NCI-H69 (cell line): ENCODE results near the gene CDKL1.

Source experiments
- DNase-seq: peaks from one replicate; lab custom pipeline; 2025; lab: John Stamatoyannopoulos, UW

The CDKL1 gene

GRCh38 chr14:50396631-50397389, at the start of gene CDKL1:
Gene CDKL1, minus strand, starts transcription at chr14:50396881. Its CDS starts 1,013 bp downstream, at chr14:50395868.
- peak; percentile 91 for DNase-seq

- DNase-seq: no peak
These were observed 37.8 kb upstream of the CDKL1 start for GRCh38 chr14:50434528-50434927.

- DNase-seq: no peak
These were observed 35.5 kb upstream of the CDKL1 start for GRCh38 chr14:50432131-50432530.

DNA sequence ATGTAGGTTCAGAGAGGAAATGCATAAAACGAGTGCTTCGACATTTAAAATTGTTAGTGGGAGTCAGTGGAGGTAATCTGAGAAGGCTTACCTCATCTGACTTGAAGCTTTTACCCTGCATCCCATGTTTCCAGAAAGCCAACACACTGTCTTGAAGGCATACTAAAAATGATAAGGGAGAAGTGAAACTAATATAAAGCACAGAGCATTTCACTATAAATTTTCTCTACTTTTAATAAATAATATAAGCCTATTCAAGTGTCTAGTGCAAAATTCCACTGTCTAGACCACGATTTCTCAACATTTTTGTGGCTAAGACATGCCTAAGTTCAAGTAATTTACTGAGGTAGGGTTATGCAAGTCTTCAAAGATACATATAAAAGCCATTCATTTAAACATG, 29.1 kb upstream of the CDKL1 start:
- DNase-seq: no peak

DNA sequence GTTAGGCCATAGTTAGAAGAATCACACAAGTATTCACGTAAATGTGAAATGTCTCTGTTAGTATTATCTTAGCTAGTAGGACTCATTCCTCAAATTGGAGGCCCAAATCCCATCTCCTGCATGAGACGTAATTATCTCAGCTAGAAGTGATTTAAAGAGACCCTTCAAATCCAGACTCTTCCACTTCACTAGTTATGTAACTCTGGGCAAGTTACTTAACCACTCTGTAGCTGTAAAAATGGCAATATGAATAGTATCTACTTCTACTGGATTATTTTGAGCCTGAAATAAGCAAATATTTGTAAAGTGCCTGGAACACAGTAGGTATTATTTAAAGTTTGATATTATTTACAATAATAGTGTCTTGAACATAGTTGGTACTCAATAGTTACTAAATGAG, 28.4 kb upstream of the CDKL1 start:
- no peak for DNase-seq

- no peak for DNase-seq
These were observed 26.8 kb upstream of the CDKL1 start for GRCh38 chr14:50423529-50423928.

- no peak for DNase-seq
These were observed 24.8 kb upstream of the CDKL1 start for GRCh38 chr14:50421499-50421898.

DNA sequence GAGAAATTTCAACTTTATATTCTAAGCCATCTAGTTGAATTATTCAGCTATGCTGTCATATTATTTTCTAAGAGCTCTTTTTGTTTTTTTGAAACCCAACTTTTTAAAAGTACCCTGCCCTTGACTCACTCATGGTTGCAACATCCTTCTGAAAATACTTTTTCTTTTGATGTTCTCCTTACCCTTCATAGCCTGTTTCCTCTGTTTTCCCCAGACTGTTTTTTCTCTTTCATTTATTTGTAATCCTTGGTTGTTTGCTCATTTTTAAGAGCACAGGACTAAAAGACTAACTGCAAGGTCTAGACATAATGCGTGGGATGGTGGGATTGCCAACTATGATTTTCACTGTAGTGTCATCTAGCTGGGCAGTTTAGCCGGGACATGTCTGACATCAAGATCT, 21.2 kb upstream of the CDKL1 start:
- DNase-seq: no peak

- no peak for DNase-seq
These were observed 14.2 kb upstream of the CDKL1 start for GRCh38 chr14:50410921-50411320.

DNA sequence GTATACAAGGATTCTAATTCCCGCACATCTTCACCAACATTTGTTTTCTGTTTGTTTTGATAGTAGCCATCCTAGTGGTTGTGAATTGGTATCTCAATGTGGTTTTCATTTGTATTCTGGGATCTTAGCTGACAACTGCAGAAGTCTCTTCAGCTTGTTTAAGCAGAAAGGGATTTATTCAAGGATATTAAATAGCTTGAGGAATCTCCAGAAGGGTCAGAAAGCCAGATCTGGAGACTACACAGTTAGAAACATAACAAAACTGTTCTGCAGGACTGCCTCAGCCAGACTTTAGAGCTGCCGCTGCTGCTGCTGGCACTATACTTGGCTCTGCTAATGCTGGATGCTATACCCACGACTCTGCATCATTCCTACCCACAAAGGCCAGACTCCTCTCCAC, 13.4 kb upstream of the CDKL1 start:
- DNase-seq: no peak

- DNase-seq: no peak
These were observed 10.6 kb upstream of the CDKL1 start for GRCh38 chr14:50407111-50407812.

- DNase-seq: peak; percentile 61
These were observed 6.7 kb upstream of the CDKL1 start for GRCh38 chr14:50403419-50403818.

DNA sequence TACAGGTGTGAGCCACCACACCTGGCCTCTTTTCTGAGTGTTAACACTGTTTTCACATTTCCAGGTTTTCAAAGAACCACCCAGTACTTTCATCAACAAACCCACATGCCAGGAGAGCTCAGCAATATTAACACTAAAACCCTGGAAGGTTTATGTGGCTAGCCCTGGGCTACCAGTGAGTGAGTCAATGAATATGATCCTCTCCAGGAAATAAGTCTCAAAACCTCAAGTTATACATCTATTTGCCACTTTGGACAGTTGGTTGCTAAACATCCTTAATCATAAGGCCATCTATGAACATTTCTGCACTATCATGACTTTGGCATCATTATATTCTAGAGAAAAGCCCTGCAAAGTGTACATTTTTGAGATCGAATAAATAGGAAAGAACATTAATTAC, 6.3 kb upstream of the CDKL1 start:
- no peak for DNase-seq

GRCh38 chr14:50400461-50400860, 3.8 kb upstream of the CDKL1 start:
- DNase-seq: peak; percentile 63

DNA sequence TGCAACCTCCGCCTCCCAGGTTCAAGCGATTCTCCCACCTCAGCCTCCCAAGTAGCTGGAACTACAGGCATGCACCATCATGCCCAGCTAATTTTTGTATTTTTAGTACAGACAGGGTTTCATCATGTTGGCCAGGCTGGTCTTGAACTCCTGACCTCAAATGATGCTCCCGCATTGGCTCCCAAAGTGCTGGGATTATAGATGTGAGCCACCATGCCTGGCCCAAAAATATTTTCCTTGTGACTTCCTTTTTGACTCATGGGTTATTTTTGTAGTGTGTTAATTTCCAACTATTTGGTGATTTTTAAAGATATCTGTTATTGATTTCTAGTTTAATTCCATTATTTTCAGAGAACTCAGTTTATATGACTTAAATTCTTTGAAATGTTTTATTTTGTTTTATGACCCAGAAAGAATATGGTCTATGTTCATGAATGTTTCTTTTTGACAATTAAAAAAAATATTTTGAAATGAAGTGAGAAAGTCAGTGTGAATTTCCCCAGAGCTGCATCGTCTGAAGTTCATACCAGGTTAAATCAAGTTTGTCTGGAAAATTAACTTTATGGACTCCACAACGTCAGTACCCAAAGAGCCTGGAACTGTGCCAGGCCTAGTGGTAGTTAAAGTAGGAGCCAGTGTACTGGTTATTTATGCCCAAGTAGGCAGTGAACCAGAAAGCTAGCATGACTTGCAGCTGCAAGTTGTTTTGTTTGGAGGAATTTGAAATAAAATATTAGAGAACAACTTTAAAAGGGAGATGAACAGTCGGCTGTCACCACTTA, 2.8 kb upstream of the CDKL1 start:
- DNase-seq: peak; percentile 79

- peak; percentile 14 for DNase-seq
These were observed 1.5 kb upstream of the CDKL1 start for GRCh38 chr14:50398189-50398580.

GRCh38 chr14:50397390-50398188, 908 bp upstream of the CDKL1 start:
- DNase-seq: peak; percentile 70

DNA sequence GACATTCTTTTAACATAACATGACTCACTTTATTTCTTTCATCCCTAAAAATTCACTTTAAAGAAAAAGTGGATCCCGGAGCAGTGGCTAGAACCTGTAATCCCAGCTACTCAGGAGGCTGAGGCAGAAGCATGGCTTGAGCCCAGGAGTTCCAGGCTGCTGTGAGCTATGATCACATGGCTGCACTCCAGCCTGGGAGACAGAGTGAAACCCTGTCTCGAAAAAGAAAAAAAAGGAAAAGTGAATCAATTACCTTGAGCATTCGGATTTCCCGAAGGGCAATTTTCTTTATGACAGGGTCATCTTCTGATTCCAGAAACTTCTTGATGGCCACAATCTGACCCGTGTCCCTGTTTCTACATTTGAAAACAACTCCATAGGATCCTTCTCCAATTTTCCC, 1.2 kb downstream of the CDKL1 start:
- DNase-seq: peak; percentile 30

- DNase-seq: no peak
These were observed 2.0 kb downstream of the CDKL1 start for GRCh38 chr14:50394713-50395112.

GRCh38 chr14:50389668-50390441, 6.8 kb downstream of the CDKL1 start:
- DNase-seq: peak; percentile 22

- DNase-seq: peak; percentile 13
These were observed 8.3 kb downstream of the CDKL1 start for GRCh38 chr14:50388256-50388931.
